KOPT-K1 (cell line): Measurements from ENCODE around the gene CCBE1.

Experiments
- H3K27ac ChIP-seq: fragments of 200-600 bp; sonication (generic); 2 replicates; pipeline ENCODE4 v1.5.1; 2016; ENCODE audit warnings: antibody characterized with exemption, mild to moderate bottlenecking, low read depth, low read length; ENCODE audit not compliant: poor library complexity, severe bottlenecking
- H3K36me3 ChIP-seq: fragments of 200-600 bp; sonication (generic); 2 replicates; pipeline ENCODE4 v1.5.1; 2017; ENCODE audit warnings: antibody characterized with exemption, mild to moderate bottlenecking, low read length, moderate library complexity; ENCODE audit not compliant: insufficient read depth
- H3K9me3 ChIP-seq: fragments of 200-600 bp; sonication (generic); 2 replicates; pipeline ENCODE4 v1.5.1; 2017; ENCODE audit warnings: antibody characterized with exemption, low read length, mild to moderate bottlenecking; ENCODE audit not compliant: insufficient read depth, poor library complexity, severe bottlenecking

The CCBE1 gene

GRCh38 chr18:59554796-59555335 is 142.4 kb downstream of the CCBE1 start:
- H3K27ac ChIP-seq, result no peak overlapping the region

GRCh38 chr18:59553273-59553870 is 143.9 kb downstream of the CCBE1 start:
- H3K27ac ChIP-seq, result no peak overlapping the region
- no peaks in the 10 kb centered on the region for H3K36me3 ChIP-seq
- no peaks in the 10 kb centered on the region for H3K9me3 ChIP-seq

More at GRCh38 chr18:59554796-59555335, 142.4 kb downstream of the CCBE1 start:
- H3K36me3 ChIP-seq, result no peaks in the 10 kb centered on the region
- H3K9me3 ChIP-seq, result no peaks in the 10 kb centered on the region

- Histone ChIP-seq H3K9me3 (no peaks in the 10 kb centered on the region), H3K36me3 (no peaks in the 10 kb centered on the region)
Observed at GRCh38 chr18:59551902-59552635, 145.2 kb downstream of the CCBE1 start.

GRCh38 chr18:59550174-59550516 is 147.1 kb downstream of the CCBE1 start:
- Histone ChIP-seq H3K36me3 (no peaks in the 10 kb centered on the region), H3K27ac (no peak overlapping the region), H3K9me3 (no peaks in the 10 kb centered on the region)

More at GRCh38 chr18:59551902-59552635, 145.2 kb downstream of the CCBE1 start:
- H3K27ac ChIP-seq, result no peak overlapping the region

- Histone ChIP-seq H3K9me3 (no peaks in the 10 kb centered on the region), H3K36me3 (no peaks in the 10 kb centered on the region), H3K27ac (no peak overlapping the region)
Observed at GRCh38 chr18:59549503-59550173, 147.6 kb downstream of the CCBE1 start.

- Histone ChIP-seq H3K9me3 (no peaks in the 10 kb centered on the region), H3K36me3 (no peaks in the 10 kb centered on the region), H3K27ac (no peak overlapping the region)
Observed at GRCh38 chr18:59547581-59548182, 149.5 kb downstream of the CCBE1 start.

GRCh38 chr18:59546188-59546587 is 151.0 kb downstream of the CCBE1 start:
- Histone ChIP-seq H3K36me3 (no peaks in the 10 kb centered on the region), H3K27ac (no peak overlapping the region), H3K9me3 (no peaks in the 10 kb centered on the region)

- Histone ChIP-seq H3K9me3 (no peaks in the 10 kb centered on the region), H3K27ac (no peak overlapping the region), H3K36me3 (no peaks in the 10 kb centered on the region)
Observed at GRCh38 chr18:59540780-59541179, 156.4 kb downstream of the CCBE1 start.

- Histone ChIP-seq H3K27ac (no peak overlapping the region), H3K36me3 (no peaks in the 10 kb centered on the region), H3K9me3 (no peaks in the 10 kb centered on the region)
Observed at GRCh38 chr18:59540346-59540745, 156.9 kb downstream of the CCBE1 start.

- Histone ChIP-seq H3K27ac (no peak overlapping the region), H3K36me3 (no peaks in the 10 kb centered on the region), H3K9me3 (no peaks in the 10 kb centered on the region)
Observed at GRCh38 chr18:59539108-59539507, 158.1 kb downstream of the CCBE1 start.

- Histone ChIP-seq H3K9me3 (no peaks in the 10 kb centered on the region), H3K36me3 (no peaks in the 10 kb centered on the region), H3K27ac (no peak overlapping the region)
Observed at GRCh38 chr18:59537579-59537978, 159.6 kb downstream of the CCBE1 start.

GRCh38 chr18:59536166-59536565 is 161.1 kb downstream of the CCBE1 start:
- H3K27ac ChIP-seq, result no peak overlapping the region
- no peaks in the 10 kb centered on the region for H3K36me3 ChIP-seq
- no peaks in the 10 kb centered on the region for H3K9me3 ChIP-seq

- H3K27ac ChIP-seq, result no peak overlapping the region
- H3K9me3 ChIP-seq, result no peaks in the 10 kb centered on the region
- no peaks in the 10 kb centered on the region for H3K36me3 ChIP-seq
Observed at GRCh38 chr18:59535055-59535454, 162.2 kb downstream of the CCBE1 start.

GRCh38 chr18:59528866-59529265 is 168.4 kb downstream of the CCBE1 start:
- Histone ChIP-seq H3K9me3 (no peaks in the 10 kb centered on the region), H3K27ac (no peak overlapping the region), H3K36me3 (no peaks in the 10 kb centered on the region)
